HG02943 (cell line): ENCODE data around the gene PAH.
"Not testable (repeated sequence)": the region's sequence is repeated elsewhere in the genome, so short reads cannot be mapped to it uniquely, and the experiment has no call there.

Source experiments
- ATAC-seq: cut with Tn5 transposase; IDR thresholded peaks from one replicate; pipeline ENCODE4 v1.9.1; 2021; ENCODE audit warnings: mild to moderate bottlenecking, low read depth, moderate library complexity; ENCODE audit not compliant: unreplicated experiment

The PAH gene

DNA sequence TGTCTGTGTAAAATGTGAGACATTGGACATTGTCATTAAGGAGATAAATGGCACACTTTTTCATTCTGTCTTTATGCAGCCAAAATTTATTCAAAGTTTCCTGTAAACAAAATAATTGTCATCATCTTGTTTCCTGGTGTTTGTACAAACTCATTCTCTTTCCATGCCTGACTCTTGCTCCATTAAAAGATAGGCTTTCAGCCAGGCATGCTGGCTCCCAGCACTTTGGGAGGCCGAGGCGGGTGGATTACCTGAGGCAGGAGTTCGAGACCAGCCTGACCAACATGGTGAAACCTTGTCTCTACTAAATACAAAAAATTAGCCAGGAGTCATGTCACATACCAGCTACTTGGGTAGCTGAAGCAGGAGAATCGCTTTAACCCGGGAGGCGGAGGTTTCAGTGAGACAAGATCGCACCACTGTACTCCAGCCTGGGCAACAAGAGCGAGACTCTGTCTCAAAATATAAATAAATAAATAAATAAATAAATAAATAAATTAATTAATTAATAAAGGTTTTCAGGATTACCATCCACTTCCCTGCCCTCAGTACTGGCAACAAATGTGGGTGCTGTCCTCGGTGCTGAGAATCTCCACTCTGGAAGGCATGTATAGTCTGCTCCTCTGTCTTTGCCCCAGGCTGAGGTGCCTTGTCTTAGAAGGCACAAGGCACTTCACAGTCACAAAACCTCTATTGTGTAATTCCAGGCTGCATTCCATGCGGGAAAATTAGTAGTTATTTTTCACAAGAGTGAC, 83.2 kb downstream of the PAH start:
- no peak for ATAC-seq

DNA sequence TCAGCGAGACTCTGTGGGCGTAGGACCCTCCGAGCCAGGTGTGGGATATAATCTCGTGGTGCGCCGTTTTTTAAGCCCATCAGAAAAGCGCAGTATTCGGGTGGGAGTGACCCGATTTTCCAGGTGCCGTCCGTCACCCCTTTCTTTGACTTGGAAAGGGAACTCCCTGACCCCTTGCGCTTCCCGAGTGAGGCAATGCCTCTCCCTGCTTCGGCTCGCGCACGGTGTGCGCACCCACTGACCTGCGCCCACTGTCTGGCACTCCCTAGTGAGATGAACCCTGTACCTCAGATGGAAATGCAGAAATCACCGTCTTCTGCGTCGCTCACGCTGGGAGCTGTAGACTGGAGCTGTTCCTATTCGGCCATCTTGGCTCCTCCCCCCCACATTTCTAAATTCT, 84.2 kb downstream of the PAH start:
- ATAC-seq = not testable (repeated sequence)

DNA sequence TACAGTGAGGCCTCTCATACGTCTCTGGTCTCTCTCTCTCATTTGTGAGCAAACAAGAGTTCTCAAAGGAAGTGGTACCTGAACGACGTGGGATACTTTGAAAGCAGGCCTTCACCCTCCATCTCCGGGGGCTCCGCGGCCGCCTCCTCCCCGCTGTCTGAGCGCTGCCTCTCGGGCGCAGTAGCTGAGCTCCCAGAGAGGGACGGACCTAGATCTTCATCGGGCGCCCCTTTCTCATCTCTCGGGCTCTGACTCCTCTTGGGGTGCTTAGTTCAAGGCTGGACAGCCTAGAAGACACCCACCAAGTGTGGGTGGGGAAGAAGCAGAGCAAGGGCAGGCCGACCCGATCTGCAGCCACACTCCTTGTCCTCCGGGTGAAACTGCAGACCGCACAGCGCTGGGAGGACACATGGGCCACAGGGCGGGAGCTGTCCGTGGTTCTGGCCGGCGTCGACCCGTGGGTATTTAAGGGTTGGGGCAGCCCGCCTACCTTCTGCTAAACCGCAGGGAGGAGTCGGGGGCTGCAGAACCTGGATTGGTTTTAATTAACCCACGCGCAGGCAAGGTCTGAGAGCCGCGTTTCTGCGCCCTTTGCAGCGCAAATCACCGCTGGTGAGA, 92.7 kb downstream of the PAH start:
- no peak for ATAC-seq

DNA sequence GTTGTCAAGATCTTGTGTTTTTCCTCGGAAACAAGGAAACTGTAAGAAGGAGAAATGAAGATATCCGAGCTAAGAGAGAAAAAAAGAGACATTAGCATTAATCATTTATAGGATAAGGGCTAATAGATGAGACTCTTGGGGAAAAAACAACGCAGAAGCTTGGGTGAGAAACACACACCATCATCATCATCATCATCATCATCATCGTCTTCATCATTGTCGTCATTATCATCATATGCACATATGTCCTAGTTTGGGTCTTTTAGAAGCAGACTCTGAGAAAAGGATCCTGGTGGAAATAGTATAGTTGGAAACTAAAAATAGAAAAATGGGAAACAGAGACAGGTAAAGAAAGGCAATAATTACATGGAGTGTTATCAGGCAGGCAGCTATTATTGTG, 95.9 kb downstream of the PAH start:
- no peak for ATAC-seq

DNA sequence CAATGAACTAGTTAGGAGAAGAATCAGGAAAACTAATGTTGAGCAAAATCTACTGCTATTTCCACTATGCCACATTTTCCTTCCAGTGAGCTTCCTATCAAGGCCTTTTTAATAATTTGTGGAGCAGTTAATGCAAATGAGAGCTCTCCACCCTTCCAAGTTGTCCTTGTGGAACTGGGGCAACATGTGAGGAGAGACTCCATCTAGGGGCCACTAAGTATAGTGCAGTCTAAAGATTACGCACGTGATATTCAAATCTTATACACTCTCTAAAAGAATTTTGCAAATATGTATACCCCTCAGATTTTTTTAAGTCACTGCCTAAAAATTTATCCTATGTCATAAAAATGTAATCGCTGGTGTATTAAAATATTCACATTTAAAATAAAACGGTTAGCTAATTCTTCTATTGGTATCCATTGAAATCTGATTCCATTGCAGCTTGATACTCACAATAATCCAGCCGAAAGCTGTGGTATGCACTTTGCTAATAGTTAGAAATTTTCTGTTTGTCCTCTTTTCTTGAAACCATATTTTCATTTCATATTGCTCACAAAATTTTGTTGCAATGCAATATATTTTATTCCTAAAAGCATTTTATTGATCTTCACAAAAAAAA, 100.1 kb downstream of the PAH start:
- ATAC-seq = no peak

DNA sequence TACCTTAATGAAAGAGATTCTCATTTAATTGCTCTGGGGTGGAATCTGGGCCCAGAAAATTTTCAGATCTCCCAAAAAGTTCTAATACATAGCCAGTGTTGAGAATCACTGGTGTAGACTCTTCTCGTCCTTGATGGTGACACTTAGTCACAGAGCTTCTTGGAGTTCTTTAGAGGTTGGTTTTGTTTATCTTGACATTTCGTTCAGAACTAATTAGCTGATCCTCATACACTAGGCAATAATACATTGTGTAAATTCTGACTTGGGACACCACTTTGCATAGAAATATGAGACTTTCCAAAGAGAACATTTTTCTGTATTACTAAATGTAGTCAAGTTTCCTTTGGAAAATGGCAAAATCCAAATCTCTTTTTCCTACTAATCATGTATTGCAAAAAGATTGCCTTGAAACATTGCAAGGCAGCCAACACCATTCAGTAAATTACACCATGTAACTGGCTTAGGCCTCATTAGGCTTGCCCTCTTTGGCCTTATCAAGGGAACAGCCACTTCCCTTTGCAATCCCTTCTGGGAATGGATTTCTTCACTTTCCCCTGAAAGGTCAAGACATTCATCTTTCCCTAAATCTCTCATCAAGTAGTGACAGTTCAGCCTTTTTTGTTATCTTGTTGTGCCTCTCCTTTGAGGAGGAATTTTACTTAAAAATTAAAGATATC, 102.2 kb downstream of the PAH start:
- no peak for ATAC-seq

DNA sequence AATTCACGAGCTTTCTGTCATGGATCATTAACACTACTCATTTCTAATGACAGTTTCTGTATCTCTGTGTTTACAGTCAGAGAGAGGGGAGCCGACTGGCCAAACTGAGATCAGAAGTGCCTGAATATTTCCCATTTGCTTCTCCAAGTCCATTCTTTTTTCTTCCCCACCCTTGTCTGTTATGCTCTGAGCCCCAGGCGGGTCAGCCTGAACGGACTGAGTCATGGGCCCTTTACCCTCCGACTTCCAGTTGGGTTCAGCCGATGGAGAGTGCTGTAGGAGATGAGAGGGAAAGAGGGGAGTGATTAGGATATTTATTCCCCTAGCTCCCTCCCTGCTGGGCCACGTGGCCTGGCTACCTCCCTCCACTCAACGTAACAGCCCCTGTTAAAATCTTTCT, 104.7 kb downstream of the PAH start:
- ATAC-seq = no peak

DNA sequence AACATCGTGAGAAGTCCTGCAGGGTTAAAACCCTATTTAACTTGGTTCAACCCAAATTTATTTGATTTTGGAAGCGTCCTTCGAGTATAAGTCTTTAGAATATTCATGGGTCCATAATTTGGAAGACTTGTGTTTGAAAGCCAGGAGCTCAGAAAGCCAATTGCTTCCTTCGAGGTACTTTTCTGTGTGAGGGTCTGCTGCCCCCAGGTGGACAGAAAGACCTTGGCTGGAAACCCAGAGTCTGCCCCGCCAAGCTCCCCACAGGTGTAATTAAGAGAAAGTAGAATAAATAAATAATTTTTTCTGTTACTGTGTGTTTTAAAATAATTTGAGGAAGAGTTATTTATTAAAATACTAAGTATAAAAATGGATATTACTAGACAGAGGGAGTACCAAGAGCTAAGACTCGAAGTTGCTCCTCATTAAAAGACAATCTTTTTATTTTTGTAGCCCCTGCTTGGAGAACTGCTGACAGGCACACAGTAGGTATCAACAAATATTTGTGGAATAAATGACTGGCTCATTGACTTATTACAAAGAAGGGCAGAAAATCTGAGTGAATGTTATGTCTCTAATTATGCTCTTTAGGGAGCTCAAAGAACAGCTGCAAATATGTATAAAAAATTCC, 105.8 kb downstream of the PAH start:
- no peak for ATAC-seq

DNA sequence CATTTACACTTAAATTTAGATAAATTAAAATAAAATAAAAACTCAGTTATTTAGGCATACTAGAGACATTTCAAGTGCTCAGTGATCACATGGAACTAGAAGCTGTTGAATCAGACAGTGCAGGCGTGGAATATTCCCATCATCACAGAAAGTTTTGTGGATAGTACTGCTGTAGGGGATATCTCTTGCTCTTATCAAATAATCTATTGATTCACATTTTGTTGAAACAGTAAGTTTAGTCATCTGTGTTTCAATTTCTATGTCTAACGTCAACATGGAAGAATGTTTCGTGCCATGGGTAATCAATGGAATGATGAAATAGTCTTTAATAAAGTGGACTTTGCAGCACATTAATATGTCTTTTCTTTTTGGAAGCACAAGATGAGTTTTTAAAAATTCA, 108.6 kb downstream of the PAH start:
- no peak for ATAC-seq

DNA sequence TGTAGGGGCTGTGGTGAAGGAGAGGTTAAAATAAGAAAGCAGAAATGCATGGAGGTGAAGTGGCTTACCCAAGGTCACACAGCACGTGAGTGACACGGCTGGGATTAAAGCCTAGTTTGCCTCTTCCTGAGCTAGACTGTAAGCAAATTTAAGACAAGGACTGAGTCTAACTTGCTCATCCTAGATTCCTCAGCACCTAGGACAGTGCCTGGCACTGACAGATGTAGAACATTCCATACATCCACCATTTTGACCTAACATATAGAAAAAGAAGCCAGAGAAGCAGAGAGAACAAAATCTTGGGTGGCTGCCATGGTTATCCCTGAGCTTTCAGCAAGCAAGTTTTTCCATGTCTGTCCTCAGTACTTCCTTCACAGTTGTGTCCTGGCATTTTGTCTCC, 110.5 kb downstream of the PAH start:
- ATAC-seq = no peak

DNA sequence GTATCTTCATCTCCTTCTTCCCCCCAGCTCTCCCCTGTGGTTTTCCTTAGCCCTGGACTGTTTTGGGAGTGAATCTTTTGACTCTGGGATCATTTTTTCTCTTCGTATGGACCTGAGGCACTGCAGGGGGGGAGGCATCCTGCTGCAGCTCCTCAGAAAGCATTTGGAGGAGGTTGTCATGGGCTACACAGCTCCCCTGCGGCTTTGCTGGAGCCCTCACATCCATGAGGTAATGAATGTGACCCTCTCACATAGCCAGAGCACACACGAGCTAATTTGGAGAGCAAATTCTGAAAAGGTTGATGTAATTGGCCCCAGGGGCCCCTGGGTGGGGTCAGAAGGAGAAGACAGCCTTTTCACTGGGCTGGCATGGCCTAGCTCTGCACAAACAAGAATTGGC, 110.9 kb downstream of the PAH start:
- no peak for ATAC-seq

DNA sequence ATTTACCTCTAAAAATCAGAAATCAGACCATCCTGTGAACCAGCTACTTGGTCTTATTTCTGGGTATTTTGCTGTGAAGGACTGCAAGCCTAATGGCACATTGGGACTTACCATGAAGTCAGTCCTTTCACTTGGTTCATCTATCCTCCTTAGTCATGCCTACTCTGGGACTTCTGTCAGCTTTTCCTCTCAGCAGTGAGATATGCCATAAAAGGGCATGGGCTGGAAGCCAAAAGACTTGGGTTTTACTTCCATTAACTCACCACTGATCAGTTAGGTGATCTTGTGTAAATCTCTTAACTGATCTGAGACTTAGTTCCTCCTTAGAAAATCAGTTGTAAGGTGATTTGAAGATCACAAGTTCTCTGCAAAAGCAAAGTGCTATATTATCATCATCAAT, 116.5 kb downstream of the PAH start:
- ATAC-seq = no peak

DNA sequence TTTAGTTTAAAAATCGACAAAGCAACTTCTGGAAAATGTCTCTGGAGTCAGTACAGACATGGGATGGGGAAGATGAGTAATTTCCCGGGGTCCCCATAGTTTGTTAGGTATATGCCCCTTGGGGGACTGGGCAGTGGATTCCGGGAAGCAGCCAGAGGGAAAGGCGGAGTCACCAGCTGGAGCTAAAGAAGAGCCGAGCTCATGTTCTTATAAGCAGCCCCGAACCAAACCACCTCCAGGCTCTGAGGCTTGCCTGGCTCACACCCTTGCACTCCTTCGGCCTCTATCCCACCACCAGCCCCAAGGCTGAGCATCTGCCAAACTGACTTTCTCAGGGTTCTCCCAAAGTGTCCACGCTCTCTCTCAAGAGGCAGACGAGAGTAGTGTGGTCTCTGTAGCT, 117.8 kb downstream of the PAH start:
- ATAC-seq = no peak

DNA sequence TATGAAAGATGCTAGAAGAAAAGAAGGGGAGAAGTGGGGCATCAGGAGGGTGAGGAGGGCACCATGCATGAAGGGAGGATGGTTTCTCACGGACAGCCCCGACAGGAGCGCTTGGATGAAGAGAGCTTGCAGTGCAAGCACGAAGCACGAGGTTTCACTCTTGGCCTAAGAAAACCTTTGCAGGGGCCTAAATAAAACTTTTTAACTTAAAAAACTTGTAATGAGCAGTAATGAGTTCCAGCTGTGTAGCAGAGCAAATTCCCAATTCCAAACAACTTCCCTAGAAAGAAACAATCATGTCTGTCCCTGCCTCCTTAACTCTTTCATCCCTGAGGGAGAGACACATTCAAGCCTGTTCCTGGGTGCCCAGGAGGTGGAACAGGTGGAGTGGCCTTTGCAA, 119.5 kb downstream of the PAH start:
- ATAC-seq = no peak

DNA sequence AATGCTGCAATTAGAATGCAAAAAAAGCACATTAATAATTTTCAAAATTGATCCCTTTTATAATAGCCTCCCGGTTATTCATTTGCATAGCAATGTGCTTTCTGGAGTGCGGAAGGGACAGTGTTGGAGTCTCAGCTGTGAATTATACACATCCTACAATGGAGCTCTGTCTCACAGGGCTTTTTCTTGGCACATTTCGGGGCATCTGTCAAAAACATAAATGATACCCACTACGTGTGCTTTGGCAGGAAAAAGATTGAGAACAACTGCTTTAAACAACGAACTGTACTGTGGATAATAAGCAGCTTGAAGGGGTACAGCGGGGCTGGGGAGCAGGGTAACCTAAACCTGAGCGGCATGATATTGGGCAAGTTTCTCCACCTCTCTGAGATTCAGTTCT, 123.1 kb downstream of the PAH start:
- ATAC-seq = no peak
